Tibial nerve (tissue), 4 donors: ENCODE data around the gene NONO.

Source experiments
- CTCF ChIP-seq, 5 experiments: fragments of 200-600 bp in 3 of 5; fragments of 450-650 bp in 2 of 5; sonication (generic) in 3 of 5; IDR thresholded peaks; one replicate each; pipeline ENCODE4 v1.5.1; 2016 to 2019; ENCODE audit warnings: antibody characterized with exemption in 5 of 5, mild to moderate bottlenecking in 3 of 5, moderate library complexity in 2 of 5
- EP300 ChIP-seq, 2 donors: sonication (generic); formaldehyde crosslinking; IDR thresholded peaks; one replicate each; pipeline ENCODE4 v1.6.1; 2017; ENCODE audit warnings: antibody characterized with exemption in 2 of 2, mild to moderate bottlenecking in 1 of 2
- POLR2A ChIP-seq, 2 donors: fragments of 450-650 bp; IDR thresholded peaks; one replicate each; pipeline ENCODE4 v1.6.1; 2017; ENCODE audit warnings: antibody characterized with exemption in 2 of 2, mild to moderate bottlenecking in 2 of 2, moderate library complexity in 2 of 2

- no peak for TF ChIP-seq POLR2A (IDR thresholded peaks at IDR 0.05)
- TF ChIP-seq CTCF (IDR thresholded peaks at IDR 0.05): no peak
- no peak for TF ChIP-seq EP300 (IDR thresholded peaks at IDR 0.05)
Observed at GRCh38 chrX:71256856-71257255, 26.6 kb upstream of the NONO start.
